HEK293 (cell line): Measurements from ENCODE around the gene SMC3.
"Not testable (repeated sequence)": the region's sequence is repeated elsewhere in the genome, so short reads cannot be mapped to it uniquely, and the experiment has no call there.

Source experiments
- CTCF ChIA-PET: fragments of 350-600 bp; formaldehyde crosslinking; extraction: SDS; loops from one replicate; lab custom pipeline; 2021; ENCODE audit warnings: antibody characterized with exemption; lab: Yijun Ruan, JAX
- POLR2A ChIA-PET: fragments of 300-600 bp; formaldehyde crosslinking; extraction: SDS; loops from one replicate; lab custom pipeline; 2020; ENCODE audit warnings: antibody characterized with exemption, inconsistent platforms; lab: Yijun Ruan, JAX
- H3K27ac ChIP-seq: fragments of 200-500 bp; sonication (Bioruptor generic); 2 replicates; pipeline ENCODE4 v1.5.1; 2014; ENCODE audit warnings: low read depth, low read length, control low read depth, inconsistent platforms; ENCODE audit errors: extremely low read depth
- H3K36me3 ChIP-seq, 2 experiments: fragments of 200-500 bp in 1 of 2; sonication (Bioruptor generic) in 1 of 2; 1 replicate in 1 of 2; 2 replicates in 1 of 2; pipeline ENCODE4 v1.5.1; 2014 to 2017; ENCODE audit warnings: inconsistent platforms in 2 of 2, low read length in 2 of 2; ENCODE audit not compliant: control insufficient read depth in 2 of 2, insufficient read depth in 1 of 2
- H3K4me1 ChIP-seq: fragments of 200-500 bp; sonication (Bioruptor generic); 2 replicates; pipeline ENCODE4 v1.5.1; 2014; ENCODE audit warnings: mild to moderate bottlenecking, low read length, inconsistent platforms; ENCODE audit not compliant: control insufficient read depth, insufficient read depth
- H3K4me3 ChIP-seq: 2 replicates; pipeline ENCODE4 v1.5.1; 2011; ENCODE audit warnings: low read depth, mild to moderate bottlenecking, control low read depth, low read length, moderate library complexity
- H3K9me3 ChIP-seq: fragments of 200-500 bp; sonication (Bioruptor generic); 2 replicates; pipeline ENCODE4 v1.5.1; 2014; ENCODE audit warnings: low read depth, low read length, inconsistent platforms; ENCODE audit not compliant: control insufficient read depth, insufficient read depth
- SETDB1 ChIP-seq: IDR thresholded peaks from one replicate; pipeline ENCODE4 v1.6.1; 2017; ENCODE audit warnings: mild to moderate bottlenecking, low read length, moderate library complexity, mixed read lengths; ENCODE audit not compliant: insufficient read length
- ZBTB17 ChIP-seq: fragments of 450-650 bp; formaldehyde crosslinking; IDR thresholded peaks from 2 replicates; pipeline ENCODE4 v1.5.1; 2016; ENCODE audit warnings: missing biosample characterization, missing genetic modification characterization
- ZIC2 ChIP-seq: fragments of 450-650 bp; formaldehyde crosslinking; IDR thresholded peaks from 2 replicates; pipeline ENCODE4 v1.5.1; 2016; ENCODE audit warnings: missing biosample characterization, missing genetic modification characterization
- ZNF146 ChIP-seq: fragments of 450-650 bp; formaldehyde crosslinking; IDR thresholded peaks from 2 replicates; pipeline ENCODE4 v1.5.1; 2016; ENCODE audit warnings: missing biosample characterization, missing genetic modification characterization
- ZNF214 ChIP-seq: fragments of 450-650 bp; formaldehyde crosslinking; IDR thresholded peaks from 2 replicates; pipeline ENCODE4 v1.5.1; 2017; ENCODE audit warnings: missing biosample characterization, mild to moderate bottlenecking, missing genetic modification characterization, borderline replicate concordance
- ZNF23 ChIP-seq: fragments of 450-650 bp; formaldehyde crosslinking; IDR thresholded peaks from 2 replicates; pipeline ENCODE4 v1.5.1; 2016; ENCODE audit warnings: missing biosample characterization, missing genetic modification characterization, borderline replicate concordance
- ZNF24 ChIP-seq: fragments of 450-650 bp; formaldehyde crosslinking; IDR thresholded peaks from 2 replicates; pipeline ENCODE4 v1.5.1; 2016; ENCODE audit warnings: missing biosample characterization, missing genetic modification characterization
- ZNF274 ChIP-seq, 2 experiments: fragments of 200-500 bp in 1 of 2; fragments of 450-650 bp in 1 of 2; sonication (Bioruptor generic) in 1 of 2; formaldehyde crosslinking in 1 of 2; IDR thresholded peaks; 2 replicates each; pipeline versions ENCODE4 v1.5.1 to v1.6.1; 2014 to 2016; ENCODE audit warnings: borderline replicate concordance in 1 of 2, inconsistent platforms in 1 of 2, low read length in 1 of 2, missing biosample characterization in 1 of 2, missing genetic modification characterization in 1 of 2
- ZNF311 ChIP-seq: fragments of 450-650 bp; formaldehyde crosslinking; IDR thresholded peaks from 2 replicates; pipeline ENCODE4 v1.5.1; 2017; ENCODE audit warnings: missing biosample characterization, missing genetic modification characterization, borderline replicate concordance
- ZNF324 ChIP-seq: fragments of 450-650 bp; formaldehyde crosslinking; IDR thresholded peaks from 2 replicates; pipeline ENCODE4 v1.5.1; 2016; ENCODE audit warnings: missing biosample characterization, missing genetic modification characterization
- ZNF416 ChIP-seq: fragments of 450-650 bp; formaldehyde crosslinking; IDR thresholded peaks from 2 replicates; pipeline ENCODE4 v1.5.1; 2016; ENCODE audit warnings: missing biosample characterization, missing genetic modification characterization
- ZNF423 ChIP-seq: fragments of 450-650 bp; formaldehyde crosslinking; IDR thresholded peaks from 2 replicates; pipeline ENCODE4 v1.5.1; 2016; ENCODE audit warnings: missing biosample characterization, missing genetic modification characterization
- ZNF449 ChIP-seq: fragments of 450-650 bp; formaldehyde crosslinking; IDR thresholded peaks from 2 replicates; pipeline ENCODE4 v1.5.1; 2017; ENCODE audit warnings: missing biosample characterization, mild to moderate bottlenecking, missing genetic modification characterization, moderate library complexity
- ZNF488 ChIP-seq: fragments of 450-650 bp; formaldehyde crosslinking; IDR thresholded peaks from 2 replicates; pipeline ENCODE4 v1.5.1; 2016; ENCODE audit warnings: missing biosample characterization, missing genetic modification characterization
- ZNF530 ChIP-seq: fragments of 450-650 bp; formaldehyde crosslinking; IDR thresholded peaks from 2 replicates; pipeline ENCODE4 v1.5.1; 2016; ENCODE audit warnings: low read depth, missing biosample characterization, missing genetic modification characterization
- ZNF548 ChIP-seq: fragments of 450-650 bp; formaldehyde crosslinking; IDR thresholded peaks from 2 replicates; pipeline ENCODE4 v1.5.1; 2016; ENCODE audit warnings: missing biosample characterization, missing genetic modification characterization
- ZNF549 ChIP-seq: fragments of 450-650 bp; IDR thresholded peaks from 2 replicates; pipeline ENCODE4 v1.5.1; 2018; ENCODE audit warnings: missing biosample characterization, missing genetic modification characterization, mild to moderate bottlenecking, inconsistent platforms, moderate library complexity
- ZNF555 ChIP-seq: fragments of 450-650 bp; formaldehyde crosslinking; conservative IDR thresholded peaks from 2 replicates; pipeline ENCODE4 v1.5.1; 2017; ENCODE audit warnings: missing biosample characterization, mild to moderate bottlenecking, missing genetic modification characterization, inconsistent platforms
- ZNF580 ChIP-seq: fragments of 450-650 bp; formaldehyde crosslinking; IDR thresholded peaks from 2 replicates; pipeline ENCODE4 v1.5.1; 2016; ENCODE audit warnings: missing biosample characterization, missing genetic modification characterization
- ZNF626 ChIP-seq: fragments of 450-650 bp; sonication (Bioruptor Pico); formaldehyde crosslinking; IDR thresholded peaks from 2 replicates; pipeline ENCODE4 v1.5.1; 2018; ENCODE audit warnings: missing biosample characterization, missing genetic modification characterization, inconsistent platforms
- ZNF654 ChIP-seq: fragments of 450-650 bp; formaldehyde crosslinking; IDR thresholded peaks from 2 replicates; pipeline ENCODE4 v1.5.1; 2016; ENCODE audit warnings: low read depth, missing biosample characterization, missing genetic modification characterization
- ZNF670 ChIP-seq: fragments of 450-650 bp; formaldehyde crosslinking; IDR thresholded peaks from 2 replicates; pipeline ENCODE4 v1.5.1; 2016; ENCODE audit warnings: missing biosample characterization, missing genetic modification characterization, low read depth
- ZNF76 ChIP-seq: fragments of 450-650 bp; formaldehyde crosslinking; IDR thresholded peaks from 2 replicates; pipeline ENCODE4; 2016; ENCODE audit warnings: low read depth, missing biosample characterization, missing genetic modification characterization, borderline replicate concordance
- ZNF768 ChIP-seq: fragments of 450-650 bp; formaldehyde crosslinking; IDR thresholded peaks from 2 replicates; pipeline ENCODE4 v1.5.1; 2018; ENCODE audit warnings: missing biosample characterization, mild to moderate bottlenecking, missing genetic modification characterization
- TF ChIP-seq, protein P1 (sequence below): fragments of 450-650 bp; formaldehyde crosslinking; IDR thresholded peaks from 2 replicates; pipeline ENCODE4 v1.5.1; 2016; ENCODE audit warnings: missing biosample characterization, missing genetic modification characterization, low read depth
- TF ChIP-seq, protein P2 (sequence below): fragments of 450-650 bp; formaldehyde crosslinking; IDR thresholded peaks from 2 replicates; pipeline ENCODE4 v1.5.1; 2016; ENCODE audit warnings: missing biosample characterization, missing genetic modification characterization

Gene SMC3

DNA sequence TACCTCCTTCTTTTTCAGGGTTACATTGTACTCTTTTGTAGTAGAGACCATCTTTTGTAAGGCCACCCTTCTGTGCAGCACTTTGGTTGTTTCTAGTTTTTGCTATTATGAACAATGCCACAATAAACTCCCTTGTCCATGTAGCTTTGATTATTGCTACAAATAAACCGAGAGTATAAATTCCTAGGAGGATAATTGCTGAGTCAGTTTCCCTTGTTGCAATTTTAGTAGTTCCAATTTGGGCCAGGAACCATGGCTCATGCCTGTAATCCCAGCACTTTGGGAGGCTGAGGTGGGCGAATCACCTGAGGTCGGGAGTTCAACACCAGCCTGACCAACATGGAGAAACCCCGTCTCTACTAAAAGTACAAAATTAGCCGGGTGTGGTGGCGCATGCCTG lies 72.4 kb downstream of the SMC3 start:
- H3K36me3 ChIP-seq, POLR2A ChIA-PET, H3K9me3 ChIP-seq, H3K27ac ChIP-seq, H3K4me3 ChIP-seq: not testable (repeated sequence)
- TF ChIP-seq ZNF580 (tag by site-specific recombination) (0 out of 2 replicates have a peak, but pooled peaks have one; percentile 46), ZNF146 (tag by site-specific recombination) (peak; percentile 88)
- CTCF ChIA-PET: interaction anchor here (1.0 kb wide), 2 partner anchors 9 to 23 kb away, joined by 3 to 4 read pairs; no protein-coding TSS in a partner anchor
- H3K4me1 ChIP-seq: peaks cover 37% of the 10 kb centered on the region

DNA sequence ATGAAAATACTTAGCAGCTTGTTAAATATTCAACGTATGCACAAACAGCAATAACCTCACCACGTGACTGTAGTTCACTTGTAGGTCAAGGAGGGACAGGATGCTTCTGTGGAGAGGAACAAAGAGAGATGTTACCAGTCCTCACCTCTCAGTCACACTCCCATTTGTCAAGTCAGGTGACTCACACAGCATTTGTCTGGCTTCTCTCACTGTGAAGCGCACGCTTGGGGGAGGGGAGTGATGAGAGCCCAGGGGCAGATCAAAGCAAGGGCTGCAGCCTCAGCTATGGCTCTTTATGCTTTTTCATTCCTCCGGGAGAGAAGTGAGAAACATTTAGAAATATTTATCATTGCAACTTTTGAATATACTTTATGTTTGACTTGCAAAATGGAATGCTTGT lies 73.8 kb downstream of the SMC3 start:
- Histone ChIP-seq H3K9me3 (no peaks in the 10 kb centered on the region), H3K4me3 (no peak overlapping the region), H3K27ac (0 out of 2 replicates have a peak overlapping the region, but pooled peaks have one; percentile 42), H3K36me3 (no peaks in the 10 kb centered on the region), H3K4me1 (peaks cover 33% of the 10 kb centered on the region)
- ChIA-PET POLR2A (no interaction called here), CTCF (interaction anchor here (0.6 to 1.6 kb wide), 9 partner anchors 23 to 334 kb away, joined by 3 to 6 read pairs (median 4); no protein-coding TSS in a partner anchor)
- TF ChIP-seq ZNF23 (tag by site-specific recombination): no peak
- TF ChIP-seq, protein P1, sequence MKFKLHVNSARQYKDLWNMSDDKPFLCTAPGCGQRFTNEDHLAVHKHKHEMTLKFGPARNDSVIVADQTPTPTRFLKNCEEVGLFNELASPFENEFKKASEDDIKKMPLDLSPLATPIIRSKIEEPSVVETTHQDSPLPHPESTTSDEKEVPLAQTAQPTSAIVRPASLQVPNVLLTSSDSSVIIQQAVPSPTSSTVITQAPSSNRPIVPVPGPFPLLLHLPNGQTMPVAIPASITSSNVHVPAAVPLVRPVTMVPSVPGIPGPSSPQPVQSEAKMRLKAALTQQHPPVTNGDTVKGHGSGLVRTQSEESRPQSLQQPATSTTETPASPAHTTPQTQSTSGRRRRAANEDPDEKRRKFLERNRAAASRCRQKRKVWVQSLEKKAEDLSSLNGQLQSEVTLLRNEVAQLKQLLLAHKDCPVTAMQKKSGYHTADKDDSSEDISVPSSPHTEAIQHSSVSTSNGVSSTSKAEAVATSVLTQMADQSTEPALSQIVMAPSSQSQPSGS: no peak
- no peak for TF ChIP-seq ZNF549 (tag by site-specific recombination)
- TF ChIP-seq ZNF530 (tag by site-specific recombination): no peak
- TF ChIP-seq ZNF449: no peak
- no peak for TF ChIP-seq ZNF670
- no peak for TF ChIP-seq ZNF580 (tag by site-specific recombination)
- no peak for TF ChIP-seq ZNF76 (tag by site-specific recombination)
- TF ChIP-seq ZIC2: peak; percentile 34; the same call in 1 of the 2 replicates
- TF ChIP-seq ZBTB17 (tag by site-specific recombination): peak; percentile 75
- TF ChIP-seq ZNF423: no peak
- no peak for TF ChIP-seq ZNF416 (tag by site-specific recombination)
- TF ChIP-seq, protein P2, sequence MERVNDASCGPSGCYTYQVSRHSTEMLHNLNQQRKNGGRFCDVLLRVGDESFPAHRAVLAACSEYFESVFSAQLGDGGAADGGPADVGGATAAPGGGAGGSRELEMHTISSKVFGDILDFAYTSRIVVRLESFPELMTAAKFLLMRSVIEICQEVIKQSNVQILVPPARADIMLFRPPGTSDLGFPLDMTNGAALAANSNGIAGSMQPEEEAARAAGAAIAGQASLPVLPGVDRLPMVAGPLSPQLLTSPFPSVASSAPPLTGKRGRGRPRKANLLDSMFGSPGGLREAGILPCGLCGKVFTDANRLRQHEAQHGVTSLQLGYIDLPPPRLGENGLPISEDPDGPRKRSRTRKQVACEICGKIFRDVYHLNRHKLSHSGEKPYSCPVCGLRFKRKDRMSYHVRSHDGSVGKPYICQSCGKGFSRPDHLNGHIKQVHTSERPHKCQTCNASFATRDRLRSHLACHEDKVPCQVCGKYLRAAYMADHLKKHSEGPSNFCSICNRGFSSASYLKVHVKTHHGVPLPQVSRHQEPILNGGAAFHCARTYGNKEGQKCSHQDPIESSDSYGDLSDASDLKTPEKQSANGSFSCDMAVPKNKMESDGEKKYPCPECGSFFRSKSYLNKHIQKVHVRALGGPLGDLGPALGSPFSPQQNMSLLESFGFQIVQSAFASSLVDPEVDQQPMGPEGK (tag by site-specific recombination): peak; percentile 50
- no peak for TF ChIP-seq SETDB1
- TF ChIP-seq ZNF214 (tag by site-specific recombination): no peak
- no peak for TF ChIP-seq ZNF555
- no peak for TF ChIP-seq ZNF311 (tag by site-specific recombination)
- no peak for TF ChIP-seq ZNF274 (IDR thresholded peaks at IDR 0.05; ENCODE audit: low read length)
- TF ChIP-seq ZNF274 (tag by site-specific recombination; IDR thresholded peaks at IDR 0.05; ENCODE audit: borderline replicate concordance): no peak
- TF ChIP-seq ZNF768: no peak
- no peak for TF ChIP-seq ZNF654 (tag by site-specific recombination)
- TF ChIP-seq ZNF24 (tag by site-specific recombination): peak; percentile 84
- TF ChIP-seq ZNF626 (tag by site-specific recombination): no peak
- no peak for TF ChIP-seq ZNF488 (tag by site-specific recombination)
- no peak for TF ChIP-seq ZNF324 (tag by site-specific recombination)
- TF ChIP-seq ZNF548: no peak
